ENCODE results near the gene ECM1.

ECM1 gene

GRCh38 chr1:150548632-150549495, 41.0 kb downstream of the ECM1 start, which contains the start of gene ADAMTSL4:
Gene ADAMTSL4 (plus strand): TSS chr1:150549408. CDS start chr1:150552289, 2,881 bp downstream.
- peak; percentile 75 for DNase-seq (ENCODE audit: insufficient read length)
- FAIRE-seq = no peak
- no peak for TF ChIP-seq POLR2A (IDR thresholded peaks at IDR 0.05; ENCODE audit: low read depth, low read length)
- no peak for TF ChIP-seq POLR2AphosphoS5 (IDR thresholded peaks at IDR 0.05; ENCODE audit: low read depth, low read length)
- no peak for TF ChIP-seq TAF1 (IDR thresholded peaks at IDR 0.05; ENCODE audit: borderline replicate concordance, low read depth, low read length)

- no peak for TF ChIP-seq POLR2AphosphoS5 (IDR thresholded peaks at IDR 0.05; ENCODE audit: low read depth, low read length)
- no peak for TF ChIP-seq POLR2A (IDR thresholded peaks at IDR 0.05; ENCODE audit: low read depth, low read length)
- TF ChIP-seq TAF1 (IDR thresholded peaks at IDR 0.05; ENCODE audit: borderline replicate concordance, low read depth, low read length) = no peak
- FAIRE-seq (no peak), DNase-seq (ENCODE audit: insufficient read length) (no peak)
Observed at GRCh38 chr1:150549496-150550221, 41.8 kb downstream of the ECM1 start.

GRCh38 chr1:150550222-150551050, 42.5 kb downstream of the ECM1 start:
- no peak for DNase-seq (ENCODE audit: insufficient read length)
- no peak for FAIRE-seq
- no peak for TF ChIP-seq POLR2A (IDR thresholded peaks at IDR 0.05; ENCODE audit: low read depth, low read length)

- FAIRE-seq = no peak
- DNase-seq (ENCODE audit: insufficient read length) = no peak
Observed at GRCh38 chr1:150551051-150551783, 43.3 kb downstream of the ECM1 start.

GRCh38 chr1:150551784-150552127, 43.8 kb downstream of the ECM1 start:
- no peak for TF ChIP-seq POLR2AphosphoS5 (IDR thresholded peaks at IDR 0.05; ENCODE audit: low read depth, low read length)
- TF ChIP-seq POLR2A (IDR thresholded peaks at IDR 0.05; ENCODE audit: low read depth, low read length) = no peak
- TF ChIP-seq TAF1 (IDR thresholded peaks at IDR 0.05; ENCODE audit: borderline replicate concordance, low read depth, low read length) = no peak
- DNase-seq (ENCODE audit: insufficient read length) (no peak), FAIRE-seq (no peak)

More at GRCh38 chr1:150551051-150551783, 43.3 kb downstream of the ECM1 start:
- TF ChIP-seq POLR2AphosphoS5 (IDR thresholded peaks at IDR 0.05; ENCODE audit: low read depth, low read length) (no peak), POLR2A (IDR thresholded peaks at IDR 0.05; ENCODE audit: low read depth, low read length) (no peak), TAF1 (IDR thresholded peaks at IDR 0.05; ENCODE audit: borderline replicate concordance, low read depth, low read length) (no peak)

GRCh38 chr1:150552128-150552910, 44.4 kb downstream of the ECM1 start:
- TF ChIP-seq TAF1 (IDR thresholded peaks at IDR 0.05; ENCODE audit: borderline replicate concordance, low read depth, low read length) (no peak), POLR2AphosphoS5 (IDR thresholded peaks at IDR 0.05; ENCODE audit: low read depth, low read length) (no peak), POLR2A (IDR thresholded peaks at IDR 0.05; ENCODE audit: low read depth, low read length) (no peak)
- no peak for FAIRE-seq
- no peak for DNase-seq (ENCODE audit: insufficient read length)

- TF ChIP-seq POLR2A (IDR thresholded peaks at IDR 0.05; ENCODE audit: low read depth, low read length) (no peak), POLR2AphosphoS5 (IDR thresholded peaks at IDR 0.05; ENCODE audit: low read depth, low read length) (no peak), TAF1 (IDR thresholded peaks at IDR 0.05; ENCODE audit: borderline replicate concordance, low read depth, low read length) (no peak)
- FAIRE-seq (no peak), DNase-seq (ENCODE audit: insufficient read length) (no peak)
Observed at GRCh38 chr1:150552911-150553289, 45.0 kb downstream of the ECM1 start.

GRCh38 chr1:150553392-150554085, 45.6 kb downstream of the ECM1 start:
- TF ChIP-seq TAF1 (IDR thresholded peaks at IDR 0.05; ENCODE audit: borderline replicate concordance, low read depth, low read length) (no peak), POLR2AphosphoS5 (IDR thresholded peaks at IDR 0.05; ENCODE audit: low read depth, low read length) (no peak), POLR2A (IDR thresholded peaks at IDR 0.05; ENCODE audit: low read depth, low read length) (no peak)
- FAIRE-seq = no peak
- no peak for DNase-seq (ENCODE audit: insufficient read length)

GRCh38 chr1:150554086-150554452, 46.2 kb downstream of the ECM1 start:
- FAIRE-seq (no peak), DNase-seq (ENCODE audit: insufficient read length) (no peak)
- TF ChIP-seq POLR2A (IDR thresholded peaks at IDR 0.05; ENCODE audit: low read depth, low read length) (no peak), POLR2AphosphoS5 (IDR thresholded peaks at IDR 0.05; ENCODE audit: low read depth, low read length) (no peak), TAF1 (IDR thresholded peaks at IDR 0.05; ENCODE audit: borderline replicate concordance, low read depth, low read length) (no peak)

Data from GM12892 (cell line).